ENCODE measurements around the gene TEX47. TPM values are rescaled to one million over a fixed set of nuclear protein-coding genes. Genes with fewer than 3 reads are reported as not detected.

TEX47 gene
- total RNA-seq, 2 donors from 2014 or later = not detected

DNA sequence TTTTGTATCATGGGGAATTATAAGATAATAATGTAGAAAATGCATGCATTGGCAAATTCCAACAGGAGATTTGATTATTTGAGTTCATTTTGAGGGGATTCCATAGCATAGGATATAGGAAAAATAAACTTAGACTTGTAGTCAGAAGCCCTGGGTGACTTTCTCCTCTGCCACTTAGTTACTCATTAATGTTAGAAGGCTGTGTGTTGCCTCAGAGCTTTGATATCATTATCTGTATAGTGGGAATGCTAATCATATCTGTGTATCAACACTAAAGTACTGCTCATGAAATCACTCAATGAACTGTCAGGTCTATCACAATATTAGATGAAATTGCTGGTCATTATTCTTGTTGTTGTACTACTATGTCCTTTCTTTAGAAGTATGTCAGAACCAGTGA is 23.0 kb upstream of the TEX47 start:
- Histone ChIP-seq H3K4me1 (no peaks in the 10 kb centered on the region), H3K36me3 (no peaks in the 10 kb centered on the region), H3K27ac (no peak overlapping the region), H3K9me3 (no peaks in the 10 kb centered on the region), H3K4me3 (no peak overlapping the region), H3K9ac (ENCODE audit: low read depth in 2 of 2, low read length in 2 of 2) (no peak overlapping the region), H3K27me3 (no peaks in the 10 kb centered on the region)
- DNase-seq = no peak
- intact Hi-C loops (cut with DNase I) = no loop called here
- no peak for TF ChIP-seq CTCF (IDR thresholded peaks at IDR 0.05)

GRCh38 chr7:88806280-88807037 is 10.9 kb upstream of the TEX47 start:
- Histone ChIP-seq H3K4me1 (no peaks in the 10 kb centered on the region), H3K4me3 (no peak overlapping the region), H3K9me3 (no peaks in the 10 kb centered on the region), H3K27me3 (no peaks in the 10 kb centered on the region), H3K27ac (no peak overlapping the region), H3K9ac (ENCODE audit: low read depth in 2 of 2, low read length in 2 of 2) (no peak overlapping the region), H3K36me3 (no peaks in the 10 kb centered on the region)
- intact Hi-C loops (cut with DNase I) = no loop called here
- no peak for TF ChIP-seq CTCF (IDR thresholded peaks at IDR 0.05)
- no peak for DNase-seq

DNA sequence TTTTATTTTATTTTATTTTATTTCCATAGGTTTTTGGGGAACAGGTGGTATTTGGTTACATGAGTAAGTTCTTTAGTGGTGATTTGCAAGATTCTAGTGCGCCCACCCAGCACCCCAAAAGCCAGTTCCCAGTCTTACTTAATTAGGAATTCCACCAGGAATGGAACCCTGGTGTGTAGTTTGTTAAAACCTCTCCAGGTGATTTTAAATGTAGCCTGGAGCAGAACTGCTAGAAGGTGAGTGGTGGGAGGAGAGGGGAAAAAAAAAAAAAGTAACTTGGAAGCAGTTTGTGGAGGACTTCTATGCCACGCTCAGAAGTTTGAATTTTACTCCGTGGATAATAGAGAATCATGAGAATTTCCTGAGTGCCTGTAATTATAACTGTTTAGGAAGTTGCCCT is 5.5 kb upstream of the TEX47 start:
- H3K4me3 ChIP-seq = no peak overlapping the region
- H3K9me3 ChIP-seq = no peaks in the 10 kb centered on the region
- intact Hi-C loops (cut with DNase I) = no loop called here
- no peak for TF ChIP-seq CTCF (IDR thresholded peaks at IDR 0.05)
- no peaks in the 10 kb centered on the region for H3K4me1 ChIP-seq
- H3K27ac ChIP-seq = no peak overlapping the region
- DNase-seq = no peak
- no peaks in the 10 kb centered on the region for H3K36me3 ChIP-seq
- no peaks in the 10 kb centered on the region for H3K27me3 ChIP-seq
- no peak overlapping the region for H3K9ac ChIP-seq (ENCODE audit: low read depth in 2 of 2, low read length in 2 of 2)

DNA sequence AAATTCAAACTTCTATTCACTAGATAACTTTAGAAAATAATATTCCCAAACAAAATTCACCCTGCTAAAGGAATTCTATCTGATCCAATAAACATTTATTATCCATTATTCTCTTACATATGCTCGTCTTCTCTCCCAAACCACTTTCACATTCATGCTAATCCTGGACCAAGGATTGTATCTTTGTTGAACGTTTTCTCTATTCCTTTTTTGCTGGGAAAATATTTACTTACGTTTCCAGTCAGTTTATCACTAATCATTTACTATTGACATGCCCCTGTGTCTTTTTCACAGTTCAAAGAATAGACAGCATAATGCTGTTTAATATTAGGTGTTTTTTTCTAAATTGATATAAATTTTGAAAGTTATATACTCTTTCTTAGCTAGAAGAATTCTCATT is 3.2 kb downstream of the TEX47 start:
- no peak overlapping the region for H3K4me3 ChIP-seq
- H3K4me1 ChIP-seq = no peaks in the 10 kb centered on the region
- no peaks in the 10 kb centered on the region for H3K36me3 ChIP-seq
- DNase-seq = no peak
- intact Hi-C loops (cut with DNase I) = no loop called here
- TF ChIP-seq CTCF (IDR thresholded peaks at IDR 0.05) = no peak
- H3K9me3 ChIP-seq = no peaks in the 10 kb centered on the region
- H3K27me3 ChIP-seq = no peaks in the 10 kb centered on the region
- no peak overlapping the region for H3K9ac ChIP-seq (ENCODE audit: low read depth in 2 of 2, low read length in 2 of 2)
- H3K27ac ChIP-seq = no peak overlapping the region

GRCh38 chr7:88791891-88792290 is 3.6 kb downstream of the TEX47 start:
- Histone ChIP-seq H3K9me3 (no peaks in the 10 kb centered on the region), H3K27ac (no peak overlapping the region), H3K4me1 (no peaks in the 10 kb centered on the region), H3K4me3 (no peak overlapping the region), H3K9ac (ENCODE audit: low read depth in 2 of 2, low read length in 2 of 2) (no peak overlapping the region), H3K36me3 (no peaks in the 10 kb centered on the region), H3K27me3 (no peaks in the 10 kb centered on the region)
- no peak for DNase-seq
- intact Hi-C loops (cut with DNase I) = no loop called here
- TF ChIP-seq CTCF (IDR thresholded peaks at IDR 0.05) = no peak
